ENCODE data around the gene EML4. TPM values are rescaled to one million over a fixed set of nuclear protein-coding genes. Genes with fewer than 3 reads are reported as not detected.
A peak's percentile ranks its signal among the peaks of the same experiment; 100 is the strongest.

The EML4 gene
- total and polyA plus RNA-seq, 2 of the 13 experiments (the other 11 are each of a cell fraction or from before 2014, with no cell fraction given), result 243 to 476 TPM

DNA sequence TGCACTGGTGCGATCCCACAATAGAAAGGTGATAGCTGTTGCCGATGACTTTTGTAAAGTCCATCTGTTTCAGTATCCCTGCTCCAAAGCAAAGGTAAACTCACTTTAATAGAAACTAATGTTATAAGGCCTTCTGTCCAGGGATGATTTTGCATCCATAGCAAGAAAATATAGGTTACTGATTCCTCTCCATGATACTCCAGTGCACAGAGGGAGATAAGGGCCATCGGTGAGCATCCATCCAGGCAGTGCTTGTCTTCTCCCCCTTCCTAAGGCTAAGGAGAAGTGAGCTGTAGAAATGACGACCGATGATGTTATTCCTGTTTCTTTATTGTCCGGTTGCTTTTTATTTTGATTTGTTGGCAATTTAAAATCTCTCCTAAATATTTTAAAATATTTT lies 159.8 kb downstream of the EML4 start:
- H3K9ac ChIP-seq (ENCODE audit: insufficient read depth, low read depth, low read length), result no peak overlapping the region
- no peaks in the 10 kb centered on the region for H3K79me2 ChIP-seq (ENCODE audit: insufficient read depth, low read length)
- 98% methylated on average over 6 of the region's 6 CpGs for WGBS (ENCODE audit: low lambda C conversion rate)
- in situ Hi-C loops (cut with HindIII; ENCODE audit: extremely low pct_ligation_motif_present, low pct_unique_long_range_greater_than_20kb), result no loop called here
- no peaks in the 10 kb centered on the region for H3K9me3 ChIP-seq (ENCODE audit: low read length)
- H3K27ac ChIP-seq (ENCODE audit: extremely low read length, insufficient read depth, low read length), result no peak overlapping the region
- no peak overlapping the region for H3K4me2 ChIP-seq (ENCODE audit: low read depth, low read length)
- intact Hi-C loops (cut with micrococcal nuclease; ENCODE audit: unreplicated experiment), result loop anchor here (5.0 kb wide), 1 partner anchor 237 kb away; no protein-coding TSS in a partner anchor
- POLR2A ChIA-PET, result no interaction called here
- peak in 1 of 2 experiments; percentile 14; a peak in 1 of 4 replicates for TF ChIP-seq POLR2A (IDR thresholded peaks at IDR 0.05; ENCODE audit: insufficient read depth in 1 of 2, low read depth in 2 of 2, low read length in 2 of 2)
- TF ChIP-seq MATR3 (CRISPR knock-in tag; IDR thresholded peaks at IDR 0.05), result no peak
- TF ChIP-seq RBM22 (optimal IDR thresholded peaks at IDR 0.05; ENCODE audit: low read length), result peak; percentile 95
- TF ChIP-seq SOX6 (IDR thresholded peaks at IDR 0.05), result no peak
- no peak for TF ChIP-seq SOX6 (CRISPR knock-in tag; IDR thresholded peaks at IDR 0.05)
- no peak overlapping the region for H3K4me3 ChIP-seq (replicated peaks in 1 of 3; ENCODE audit: insufficient read depth in 1 of 3, low read depth in 2 of 3, low read length in 3 of 3)
- peaks cover 68% of the 10 kb centered on the region for H4K20me1 ChIP-seq (ENCODE audit: insufficient read depth, low read length)
- BruUV-seq (replicated peaks), result no TSS peak
- FAIRE-seq (no peak), DNase-seq (ENCODE audit: low spot score) (no peak), ATAC-seq (no peak)
- H3K27me3 ChIP-seq (ENCODE audit: control insufficient read depth in 1 of 2, insufficient read depth in 2 of 2, low read length in 2 of 2), result no peaks in the 10 kb centered on the region
- CTCF ChIA-PET (ENCODE audit: low intra/inter-chr PET ratio, low total read pairs), result no interaction called here
- H3K36me3 ChIP-seq (replicated peaks in 1 of 2; ENCODE audit: control insufficient read depth in 1 of 2, insufficient read depth in 2 of 2, low read length in 2 of 2), result peaks cover 35 to 95% of the 10 kb centered on the region in 2 experiments
- peaks cover 33% of the 10 kb centered on the region for H3K4me1 ChIP-seq (ENCODE audit: insufficient read depth, low read length)
- no peak overlapping the region for H2AFZ ChIP-seq (ENCODE audit: low read length)

DNA sequence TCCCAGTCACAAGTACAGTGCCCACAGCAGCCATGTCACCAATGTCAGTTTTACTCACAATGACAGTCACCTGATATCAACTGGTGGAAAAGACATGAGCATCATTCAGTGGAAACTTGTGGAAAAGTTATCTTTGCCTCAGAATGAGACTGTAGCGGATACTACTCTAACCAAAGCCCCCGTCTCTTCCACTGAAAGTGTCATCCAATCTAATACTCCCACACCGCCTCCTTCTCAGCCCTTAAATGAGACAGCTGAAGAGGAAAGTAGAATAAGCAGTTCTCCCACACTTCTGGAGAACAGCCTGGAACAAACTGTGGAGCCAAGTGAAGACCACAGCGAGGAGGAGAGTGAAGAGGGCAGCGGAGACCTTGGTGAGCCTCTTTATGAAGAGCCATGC lies 160.6 kb downstream of the EML4 start:
- FAIRE-seq, result no peak
- intact Hi-C loops (cut with micrococcal nuclease; ENCODE audit: unreplicated experiment), result loop anchor here (5.0 kb wide), 1 partner anchor 237 kb away; no protein-coding TSS in a partner anchor
- in situ Hi-C loops (cut with HindIII; ENCODE audit: extremely low pct_ligation_motif_present, low pct_unique_long_range_greater_than_20kb), result no loop called here
- Histone ChIP-seq H3K9me3 (ENCODE audit: low read length) (no peaks in the 10 kb centered on the region), H3K27ac (ENCODE audit: extremely low read length, insufficient read depth, low read length) (no peak overlapping the region), H3K9ac (ENCODE audit: insufficient read depth, low read depth, low read length) (no peak overlapping the region), H4K20me1 (ENCODE audit: insufficient read depth, low read length) (peaks cover 63% of the 10 kb centered on the region), H3K79me2 (ENCODE audit: insufficient read depth, low read length) (no peaks in the 10 kb centered on the region), H2AFZ (ENCODE audit: low read length) (no peak overlapping the region), H3K36me3 (replicated peaks in 1 of 2; ENCODE audit: control insufficient read depth in 1 of 2, insufficient read depth in 2 of 2, low read length in 2 of 2) (peaks cover 30 to 89% of the 10 kb centered on the region in 2 experiments), H3K4me2 (ENCODE audit: low read depth, low read length) (no peak overlapping the region), H3K4me3 (replicated peaks in 1 of 3; ENCODE audit: insufficient read depth in 1 of 3, low read depth in 2 of 3, low read length in 3 of 3) (no peak overlapping the region), H3K4me1 (ENCODE audit: insufficient read depth, low read length) (peaks cover 25% of the 10 kb centered on the region), H3K27me3 (ENCODE audit: control insufficient read depth in 1 of 2, insufficient read depth in 2 of 2, low read length in 2 of 2) (no peaks in the 10 kb centered on the region)
- WGBS (ENCODE audit: low lambda C conversion rate), result 98% methylated on average over 5 of the region's 5 CpGs
- no peak for ATAC-seq
- BruUV-seq (replicated peaks), result no TSS peak
- DNase-seq (ENCODE audit: low spot score), result no peak
- POLR2A ChIA-PET, result no interaction called here
- CTCF ChIA-PET (ENCODE audit: low intra/inter-chr PET ratio, low total read pairs), result no interaction called here
- no peak for TF ChIP-seq EEA1 (CRISPR knock-in tag; IDR thresholded peaks at IDR 0.05; ENCODE audit: borderline replicate concordance)
- TF ChIP-seq MEF2D (CRISPR knock-in tag; IDR thresholded peaks at IDR 0.05), result no peak
- peak; percentile 75 for TF ChIP-seq RBM22 (optimal IDR thresholded peaks at IDR 0.05; ENCODE audit: low read length)
- TF ChIP-seq, protein P1, sequence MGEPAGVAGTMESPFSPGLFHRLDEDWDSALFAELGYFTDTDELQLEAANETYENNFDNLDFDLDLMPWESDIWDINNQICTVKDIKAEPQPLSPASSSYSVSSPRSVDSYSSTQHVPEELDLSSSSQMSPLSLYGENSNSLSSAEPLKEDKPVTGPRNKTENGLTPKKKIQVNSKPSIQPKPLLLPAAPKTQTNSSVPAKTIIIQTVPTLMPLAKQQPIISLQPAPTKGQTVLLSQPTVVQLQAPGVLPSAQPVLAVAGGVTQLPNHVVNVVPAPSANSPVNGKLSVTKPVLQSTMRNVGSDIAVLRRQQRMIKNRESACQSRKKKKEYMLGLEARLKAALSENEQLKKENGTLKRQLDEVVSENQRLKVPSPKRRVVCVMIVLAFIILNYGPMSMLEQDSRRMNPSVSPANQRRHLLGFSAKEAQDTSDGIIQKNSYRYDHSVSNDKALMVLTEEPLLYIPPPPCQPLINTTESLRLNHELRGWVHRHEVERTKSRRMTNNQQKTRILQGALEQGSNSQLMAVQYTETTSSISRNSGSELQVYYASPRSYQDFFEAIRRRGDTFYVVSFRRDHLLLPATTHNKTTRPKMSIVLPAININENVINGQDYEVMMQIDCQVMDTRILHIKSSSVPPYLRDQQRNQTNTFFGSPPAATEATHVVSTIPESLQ (CRISPR knock-in tag; conservative IDR thresholded peaks at IDR 0.05), result no peak
- no peak for TF ChIP-seq EED (CRISPR knock-in tag; IDR thresholded peaks at IDR 0.05)
- no peak for TF ChIP-seq FLYWCH1 (CRISPR knock-in tag; IDR thresholded peaks at IDR 0.05)
- no peak for TF ChIP-seq ZNF331 (CRISPR knock-in tag; IDR thresholded peaks at IDR 0.05)
- TF ChIP-seq, protein P2, sequence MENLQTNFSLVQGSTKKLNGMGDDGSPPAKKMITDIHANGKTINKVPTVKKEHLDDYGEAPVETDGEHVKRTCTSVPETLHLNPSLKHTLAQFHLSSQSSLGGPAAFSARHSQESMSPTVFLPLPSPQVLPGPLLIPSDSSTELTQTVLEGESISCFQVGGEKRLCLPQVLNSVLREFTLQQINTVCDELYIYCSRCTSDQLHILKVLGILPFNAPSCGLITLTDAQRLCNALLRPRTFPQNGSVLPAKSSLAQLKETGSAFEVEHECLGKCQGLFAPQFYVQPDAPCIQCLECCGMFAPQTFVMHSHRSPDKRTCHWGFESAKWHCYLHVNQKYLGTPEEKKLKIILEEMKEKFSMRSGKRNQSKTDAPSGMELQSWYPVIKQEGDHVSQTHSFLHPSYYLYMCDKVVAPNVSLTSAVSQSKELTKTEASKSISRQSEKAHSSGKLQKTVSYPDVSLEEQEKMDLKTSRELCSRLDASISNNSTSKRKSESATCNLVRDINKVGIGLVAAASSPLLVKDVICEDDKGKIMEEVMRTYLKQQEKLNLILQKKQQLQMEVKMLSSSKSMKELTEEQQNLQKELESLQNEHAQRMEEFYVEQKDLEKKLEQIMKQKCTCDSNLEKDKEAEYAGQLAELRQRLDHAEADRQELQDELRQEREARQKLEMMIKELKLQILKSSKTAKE (CRISPR knock-in tag; IDR thresholded peaks at IDR 0.05; ENCODE audit: borderline replicate concordance), result no peak
- 0 out of 2 replicates have a peak, but pooled peaks have one; percentile 23 for TF ChIP-seq POLR2AphosphoS5 (IDR thresholded peaks at IDR 0.05; ENCODE audit: low read depth, low read length)
- peak; percentile 62; the same call in 1 of the 2 replicates for TF ChIP-seq PAF1 (CRISPR knock-in tag; IDR thresholded peaks at IDR 0.05)
- TF ChIP-seq ONECUT2 (CRISPR knock-in tag; IDR thresholded peaks at IDR 0.05), result no peak
- TF ChIP-seq, protein P3, sequence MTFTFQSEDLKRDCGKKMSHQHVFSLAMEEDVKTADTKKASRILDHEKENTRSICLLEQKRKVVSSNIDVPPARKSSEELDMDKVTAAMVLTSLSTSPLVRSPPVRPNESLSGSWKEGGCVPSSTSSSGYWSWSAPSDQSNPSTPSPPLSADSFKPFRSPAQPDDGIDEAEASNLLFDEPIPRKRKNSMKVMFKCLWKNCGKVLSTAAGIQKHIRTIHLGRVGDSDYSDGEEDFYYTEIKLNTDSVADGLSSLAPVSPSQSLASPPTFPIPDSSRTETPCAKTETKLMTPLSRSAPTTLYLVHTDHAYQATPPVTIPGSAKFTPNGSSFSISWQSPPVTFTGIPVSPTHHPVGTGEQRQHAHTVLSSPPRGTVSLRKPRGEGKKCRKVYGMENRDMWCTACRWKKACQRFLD (CRISPR knock-in tag; IDR thresholded peaks at IDR 0.05; ENCODE audit: borderline replicate concordance), result no peak

All from HepG2 (cell line).